Measurements from ENCODE around the gene SIGLEC15.
"Not testable (repeated sequence)": the region's sequence is repeated elsewhere in the genome, so short reads cannot be mapped to it uniquely, and the experiment has no call there.

SIGLEC15 gene

GRCh38 chr18:45825258-45826044 is at the start of gene SIGLEC15:
Gene SIGLEC15 (plus strand): TSS chr18:45825675. CDS start chr18:45825729, 54 bp downstream.
- no peak for FAIRE-seq

- no peak for FAIRE-seq
Measured at GRCh38 chr18:45775743-45776142, 49.7 kb upstream of the SIGLEC15 start.

- FAIRE-seq = no peak
Measured at GRCh38 chr18:45777393-45777792, 48.1 kb upstream of the SIGLEC15 start.

- FAIRE-seq = no peak
Measured at GRCh38 chr18:45780568-45780967, 44.9 kb upstream of the SIGLEC15 start.

- FAIRE-seq = no peak
Measured at GRCh38 chr18:45782662-45783061, 42.8 kb upstream of the SIGLEC15 start.

GRCh38 chr18:45783097-45784075 is 42.1 kb upstream of the SIGLEC15 start:
- no peak for FAIRE-seq

GRCh38 chr18:45785134-45785533 is 40.3 kb upstream of the SIGLEC15 start:
- FAIRE-seq = no peak

GRCh38 chr18:45786941-45787340 is 38.5 kb upstream of the SIGLEC15 start:
- FAIRE-seq = no peak

- FAIRE-seq = no peak
Measured at GRCh38 chr18:45787346-45787745, 38.1 kb upstream of the SIGLEC15 start.

- FAIRE-seq = no peak
Measured at GRCh38 chr18:45788861-45789260, 36.6 kb upstream of the SIGLEC15 start.

- FAIRE-seq = no peak
Measured at GRCh38 chr18:45792506-45793263, 32.8 kb upstream of the SIGLEC15 start.

GRCh38 chr18:45793264-45793965 is 32.1 kb upstream of the SIGLEC15 start:
- no peak for FAIRE-seq

- no peak for FAIRE-seq
Measured at GRCh38 chr18:45801416-45802004, 24.0 kb upstream of the SIGLEC15 start.

GRCh38 chr18:45802814-45803492 is 22.5 kb upstream of the SIGLEC15 start:
- no peak for FAIRE-seq

GRCh38 chr18:45805551-45805950 is 19.9 kb upstream of the SIGLEC15 start:
- no peak for FAIRE-seq

GRCh38 chr18:45806226-45806625 is 19.2 kb upstream of the SIGLEC15 start:
- no peak for FAIRE-seq

GRCh38 chr18:45807144-45807543 is 18.3 kb upstream of the SIGLEC15 start:
- FAIRE-seq = not testable (repeated sequence)

GRCh38 chr18:45814733-45815132 is 10.7 kb upstream of the SIGLEC15 start:
- not testable (repeated sequence) for FAIRE-seq

- FAIRE-seq = no peak
Measured at GRCh38 chr18:45817543-45817942, 7.9 kb upstream of the SIGLEC15 start.

- FAIRE-seq = not testable (repeated sequence)
Measured at GRCh38 chr18:45818765-45819164, 6.7 kb upstream of the SIGLEC15 start.

- FAIRE-seq = no peak
Measured at GRCh38 chr18:45820106-45820745, 5.2 kb upstream of the SIGLEC15 start.

All from G401.6 (cell line).